CD4-positive, alpha-beta T cell treated with Interleukin-4 for 1 hour (primary cell): Measurements from ENCODE around the gene CHCHD3.
"Not testable (repeated sequence)": the region's sequence is repeated elsewhere in the genome, so short reads cannot be mapped to it uniquely, and the experiment has no call there.

ENCODE experiments used
- DNase-seq, 2 donors: peaks; one replicate each; pipeline ENCODE4 v3.0.0-alpha.2; 2020 to 2022

The CHCHD3 gene

GRCh38 chr7:132943645-132944044, 138.2 kb downstream of the CHCHD3 start:
- no peak for DNase-seq

DNA sequence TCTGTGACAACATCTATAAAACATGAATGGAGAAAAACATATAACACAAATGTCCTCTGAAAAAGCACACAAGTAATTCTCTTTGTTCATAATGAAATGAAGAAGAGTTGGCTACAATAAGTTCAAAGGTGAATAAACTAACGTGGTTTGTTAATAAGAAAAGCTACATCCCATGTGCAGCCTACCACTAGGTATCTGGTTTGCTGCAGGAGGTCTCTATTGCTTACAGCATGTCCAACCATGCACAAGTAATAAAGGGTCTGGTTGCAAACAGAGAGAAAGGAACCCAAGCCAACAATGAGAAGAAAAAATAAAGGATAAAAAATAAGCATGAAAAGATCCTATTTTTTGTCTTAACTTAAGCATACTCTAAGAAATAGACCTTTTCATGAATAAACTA, 139.2 kb downstream of the CHCHD3 start:
- DNase-seq = no peak

DNA sequence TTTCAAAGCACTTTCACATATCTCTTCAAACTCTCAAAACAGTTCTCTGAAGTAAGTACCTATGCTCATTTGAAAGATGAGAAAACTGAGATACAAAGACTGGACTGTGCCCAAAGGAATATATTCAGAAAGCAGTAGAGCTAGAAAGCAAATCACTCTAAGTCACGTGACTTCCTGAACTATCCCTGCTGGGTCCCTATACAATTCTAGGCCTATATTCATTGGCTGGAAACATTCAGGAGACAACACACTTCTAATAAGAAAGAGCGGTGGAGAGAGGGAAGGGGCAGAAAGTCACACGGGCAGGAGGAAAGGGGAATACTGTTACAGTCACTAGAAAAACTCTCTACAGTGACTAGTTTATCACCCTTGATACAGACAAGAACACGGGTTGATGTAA, 140.0 kb downstream of the CHCHD3 start:
- DNase-seq = no peak

- DNase-seq = no peak
These were observed 140.5 kb downstream of the CHCHD3 start for GRCh38 chr7:132941428-132941827.

- DNase-seq = no peak
These were observed 141.8 kb downstream of the CHCHD3 start for GRCh38 chr7:132940084-132940483.

DNA sequence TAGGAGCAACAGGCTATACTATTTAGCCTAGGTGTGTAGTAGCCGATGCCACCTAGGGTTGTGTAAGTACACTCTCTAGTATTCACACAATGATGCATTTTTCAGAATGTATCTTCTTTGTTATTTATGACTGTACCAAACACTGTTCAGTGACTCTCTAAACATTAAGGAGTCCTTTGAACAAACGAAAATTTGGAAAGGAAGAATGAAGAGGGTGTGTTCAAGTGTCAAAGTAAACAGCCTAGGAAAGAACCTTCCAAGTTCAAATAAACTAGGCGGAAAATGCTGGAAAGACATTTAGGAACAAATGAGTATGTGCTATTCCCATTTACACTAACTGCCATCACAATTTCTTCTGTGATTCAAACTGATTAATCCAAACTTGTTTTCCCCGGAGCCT, 142.4 kb downstream of the CHCHD3 start:
- DNase-seq = no peak

- DNase-seq = no peak
These were observed 144.6 kb downstream of the CHCHD3 start for GRCh38 chr7:132937286-132937685.

DNA sequence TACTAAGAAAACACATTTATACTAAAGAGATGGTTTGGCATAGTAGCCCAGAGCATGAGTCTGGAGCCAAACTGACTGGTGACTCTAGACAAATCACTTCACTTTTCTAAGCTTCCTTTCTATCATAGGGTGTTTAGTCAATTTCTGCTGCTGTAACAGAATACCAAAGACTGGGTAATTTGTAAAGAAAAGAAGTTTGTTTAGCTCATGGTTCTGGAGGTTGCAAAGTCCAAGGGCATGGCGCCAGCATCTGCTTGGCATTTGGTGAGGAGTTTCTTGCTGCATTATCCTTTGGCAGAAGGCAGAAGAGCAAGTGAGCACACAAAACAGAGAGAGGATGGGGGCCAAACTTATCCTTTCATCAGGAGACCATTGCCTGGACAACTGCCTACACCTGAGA, 146.3 kb downstream of the CHCHD3 start:
- no peak for DNase-seq

GRCh38 chr7:132934017-132934416, 147.9 kb downstream of the CHCHD3 start:
- no peak for DNase-seq

- no peak for DNase-seq
These were observed 148.8 kb downstream of the CHCHD3 start for GRCh38 chr7:132933072-132933458.

- DNase-seq = no peak
These were observed 149.4 kb downstream of the CHCHD3 start for GRCh38 chr7:132932296-132933071.

GRCh38 chr7:132930881-132931280, 151.0 kb downstream of the CHCHD3 start:
- no peak for DNase-seq

GRCh38 chr7:132929944-132930343, 151.9 kb downstream of the CHCHD3 start:
- DNase-seq = not testable (repeated sequence)

- no peak for DNase-seq
These were observed 162.1 kb downstream of the CHCHD3 start for GRCh38 chr7:132919771-132920170.

GRCh38 chr7:132915647-132916046, 166.2 kb downstream of the CHCHD3 start:
- DNase-seq = no peak

GRCh38 chr7:132910657-132911056, 171.2 kb downstream of the CHCHD3 start:
- DNase-seq = no peak

DNA sequence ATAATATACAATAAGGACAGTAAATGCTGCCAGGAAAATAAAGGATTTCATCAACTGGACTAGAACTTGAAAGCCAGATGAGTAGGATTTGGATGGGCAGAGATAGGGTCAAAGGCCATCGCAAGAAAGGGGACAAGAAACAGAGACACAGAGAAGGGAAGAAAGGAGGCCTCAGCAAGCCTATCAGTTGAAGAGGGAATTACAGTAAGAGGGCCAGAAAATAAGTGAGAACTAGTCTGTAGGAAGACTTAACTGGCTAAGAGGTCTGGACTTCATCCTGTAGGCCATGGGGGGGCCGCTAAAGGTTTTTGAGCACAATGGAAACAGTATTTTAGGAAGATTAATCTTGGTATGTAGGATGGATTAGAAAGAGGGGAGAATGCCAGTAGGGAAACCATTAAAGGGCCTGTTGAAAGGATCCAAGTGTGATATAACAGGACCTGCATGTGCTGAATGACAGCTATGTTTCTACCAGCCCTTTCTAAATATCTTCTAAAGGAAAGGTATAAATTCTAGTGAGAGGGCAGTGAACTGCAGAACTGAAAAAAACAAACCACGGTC, 174.4 kb downstream of the CHCHD3 start:
- no peak for DNase-seq

GRCh38 chr7:132906193-132906835, 175.6 kb downstream of the CHCHD3 start:
- no peak for DNase-seq

DNA sequence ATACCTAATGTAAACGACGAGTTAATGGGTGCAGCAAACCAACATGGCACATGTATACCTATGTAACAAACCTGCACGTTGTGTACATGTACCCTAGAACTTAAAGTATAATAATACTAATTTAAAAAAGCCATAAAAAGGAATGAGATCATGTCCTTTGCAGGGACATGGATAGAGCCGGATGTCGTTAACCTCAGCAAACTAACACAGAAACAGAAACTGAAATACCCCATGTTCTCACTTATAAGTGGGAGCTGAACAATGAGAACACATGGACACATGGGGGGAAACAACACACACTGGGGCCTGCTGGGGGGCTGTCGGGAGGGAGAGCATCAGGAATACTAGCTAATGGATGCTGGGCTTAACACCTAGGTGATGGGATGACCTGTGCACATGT, 176.8 kb downstream of the CHCHD3 start:
- not testable (repeated sequence) for DNase-seq

DNA sequence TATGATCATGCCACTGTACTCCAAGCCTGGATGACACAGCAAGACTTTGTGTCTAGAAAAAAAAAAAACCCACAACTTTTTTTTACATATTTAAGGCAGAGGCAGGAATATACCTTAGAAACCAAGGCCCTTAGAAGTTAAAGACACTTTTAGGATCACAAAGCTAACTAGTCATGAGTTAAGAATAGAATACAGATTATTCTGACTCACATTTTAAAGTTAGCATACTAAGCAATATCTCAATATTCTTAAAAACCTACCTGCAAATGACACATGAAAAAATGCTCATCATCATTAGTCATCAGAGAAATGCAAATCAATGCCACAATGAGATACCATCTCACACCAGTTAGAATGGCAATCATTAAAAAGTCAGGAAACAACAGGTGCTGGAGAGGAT, 177.7 kb downstream of the CHCHD3 start:
- DNase-seq = no peak

DNA sequence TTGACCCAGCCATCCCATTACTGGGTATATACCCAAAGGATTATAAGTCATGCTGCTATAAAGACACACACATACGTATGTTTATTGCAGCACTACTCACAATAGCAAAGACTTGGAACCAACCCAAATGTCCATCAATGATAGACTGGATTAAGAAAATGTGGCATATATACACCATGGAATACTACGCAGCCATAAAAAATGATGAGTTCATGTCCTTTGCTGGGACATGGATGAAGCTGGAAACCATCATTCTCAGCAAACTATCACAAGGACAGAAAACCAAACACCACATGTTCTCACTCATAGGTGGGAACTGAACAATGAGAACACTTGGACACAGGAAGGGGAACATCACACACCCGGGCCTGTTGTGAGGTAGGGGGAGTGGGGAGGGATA, 179.6 kb downstream of the CHCHD3 start:
- not testable (repeated sequence) for DNase-seq

GRCh38 chr7:132901241-132901640, 180.6 kb downstream of the CHCHD3 start:
- DNase-seq = no peak

- DNase-seq = no peak
These were observed 182.1 kb downstream of the CHCHD3 start for GRCh38 chr7:132899833-132900232.

DNA sequence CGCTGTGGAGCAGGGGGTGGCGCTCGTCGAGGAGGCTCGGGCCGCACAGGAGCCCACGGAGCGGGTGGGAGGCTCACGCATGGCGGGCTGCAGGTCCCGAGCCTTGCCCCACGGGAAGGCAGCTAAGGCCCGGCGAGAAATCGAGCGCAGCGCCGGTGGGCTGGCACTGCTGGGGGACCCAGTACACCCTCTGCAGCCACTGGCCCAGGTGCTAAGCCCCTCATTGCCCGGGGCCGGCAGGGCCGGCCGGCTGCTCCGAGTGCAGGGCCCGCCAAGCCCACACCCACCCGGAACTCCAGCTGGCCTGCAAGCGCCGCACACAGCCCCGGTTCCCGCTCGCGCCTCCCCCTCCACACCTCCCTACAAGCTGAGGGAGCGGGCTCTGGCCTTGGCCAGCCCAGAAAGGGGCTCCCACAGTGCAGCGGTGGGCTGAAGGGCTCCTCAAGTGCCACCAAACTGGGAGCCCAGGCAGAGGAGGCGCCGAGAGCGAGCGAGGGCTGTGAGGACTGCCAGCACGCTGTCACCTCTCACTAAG, 183.2 kb downstream of the CHCHD3 start:
- not testable (repeated sequence) for DNase-seq
